ENCODE measurements around the gene TMEM203. TPM values are rescaled to one million over a fixed set of nuclear protein-coding genes. Genes with fewer than 3 reads are reported as not detected.

TMEM203 gene
- polyA plus RNA-seq, 1 donor = 33.1 TPM

DNA sequence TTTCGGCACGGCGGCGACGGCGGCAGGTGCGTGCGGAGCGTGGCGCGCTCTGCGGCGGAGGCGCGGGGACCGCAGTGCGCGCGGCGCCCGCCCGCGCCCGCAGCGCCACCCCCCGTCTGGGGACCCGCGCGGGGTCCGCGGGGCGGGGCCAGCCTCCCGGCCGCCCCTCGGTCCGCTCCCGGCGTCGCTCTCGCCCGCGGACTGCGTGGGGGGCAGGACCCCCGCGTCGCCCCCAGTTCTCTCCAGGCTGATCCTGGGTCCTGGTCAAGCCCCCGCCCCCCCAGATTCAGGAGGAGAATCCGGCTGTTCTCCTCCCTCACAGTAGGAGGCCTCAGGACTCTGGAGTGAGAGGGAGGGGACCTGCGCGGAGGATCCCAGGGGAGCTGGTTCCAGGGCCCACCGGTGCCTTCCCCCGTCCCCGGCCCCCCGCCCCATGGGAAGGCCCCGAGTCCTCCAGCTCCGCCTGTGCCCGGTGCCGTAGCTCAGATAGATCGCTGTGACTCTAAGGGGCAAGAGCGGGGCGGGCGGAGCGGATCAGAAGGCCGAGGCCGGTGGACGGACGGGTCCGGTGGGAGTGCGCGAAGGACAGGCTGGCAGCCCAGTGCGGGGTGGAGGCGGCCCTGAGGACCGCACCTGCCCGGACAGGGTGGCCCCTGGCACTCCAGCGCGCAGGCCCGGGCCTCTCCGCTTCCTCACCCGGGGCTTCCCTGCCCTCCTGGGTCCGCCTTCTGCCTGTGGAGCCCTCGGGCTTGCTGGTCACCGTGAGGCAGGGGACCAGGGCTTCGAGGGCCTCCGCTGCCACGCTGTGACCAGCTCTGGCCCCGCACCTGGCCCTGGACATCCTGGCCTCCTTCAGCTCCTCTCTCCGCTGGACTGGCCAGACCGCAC lies 17.0 kb upstream of the TMEM203 start, which contains the start of gene RNF208:
TSS of gene RNF208 (minus strand) at position 51 of the 888 bp plus-strand sequence. CDS start 1,028 bp downstream, outside the sequence.
- Histone ChIP-seq H3K4me1 (ENCODE audit: control insufficient read depth, insufficient read depth, low read length) (peaks cover 59% of the 10 kb centered on the region), H3K27ac (ENCODE audit: low read length) (peak within 1 kb of the TSS; percentile 79), H3K36me3 (ENCODE audit: control insufficient read depth, insufficient read depth, low read length) (no peaks in the 10 kb centered on the region), H3K4me3 (ENCODE audit: low read length) (peak within 1 kb of the TSS; percentile 76), H3K9me3 (ENCODE audit: control insufficient read depth, low read depth, low read length) (peaks cover 9% of the 10 kb centered on the region), H3K27me3 (ENCODE audit: control insufficient read depth, insufficient read depth, low read length) (no peaks in the 10 kb centered on the region)
- whole genome bisulfite sequencing (ENCODE audit: insufficient coverage, low lambda C conversion rate) = no CpG with 5 or more reads among the region's 88 CpGs
- DNase-seq = peak in 1 of 2 donors; percentile 60

GRCh38 chr9:137221506-137222111 lies 16.2 kb upstream of the TMEM203 start:
- no peaks in the 10 kb centered on the region for H3K36me3 ChIP-seq (ENCODE audit: control insufficient read depth, insufficient read depth, low read length)
- peaks cover 9% of the 10 kb centered on the region for H3K9me3 ChIP-seq (ENCODE audit: control insufficient read depth, low read depth, low read length)
- peak overlapping the region; percentile 47 for H3K4me3 ChIP-seq (ENCODE audit: low read length)
- DNase-seq = peak in 1 of 2 donors; percentile 27
- peaks cover 59% of the 10 kb centered on the region for H3K4me1 ChIP-seq (ENCODE audit: control insufficient read depth, insufficient read depth, low read length)
- no peaks in the 10 kb centered on the region for H3K27me3 ChIP-seq (ENCODE audit: control insufficient read depth, insufficient read depth, low read length)
- H3K27ac ChIP-seq (ENCODE audit: low read length) = no peak overlapping the region
- no CpG with 5 or more reads among the region's 61 CpGs for WGBS (ENCODE audit: insufficient coverage, low lambda C conversion rate)

DNA sequence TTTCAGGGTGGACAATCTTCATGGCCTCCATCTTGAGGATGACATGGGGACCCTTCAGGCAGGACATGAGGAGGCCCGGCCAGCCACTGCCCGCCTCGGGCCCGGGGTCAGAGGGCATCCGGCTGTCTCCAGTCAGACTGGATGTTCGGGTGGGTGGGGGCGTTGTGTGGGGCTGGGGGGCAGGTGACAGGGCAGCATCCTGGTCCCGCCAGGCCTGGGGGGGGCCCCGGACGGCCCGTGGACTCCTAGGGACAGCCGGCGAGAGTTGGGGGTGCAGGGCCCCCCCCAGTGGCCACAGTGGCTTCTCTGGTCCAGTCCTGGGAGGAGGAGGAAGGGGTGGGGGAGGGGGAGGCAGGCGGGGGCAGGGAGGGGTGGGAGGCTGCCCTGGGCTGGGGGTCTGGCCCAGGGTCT lies 15.7 kb upstream of the TMEM203 start:
- DNase-seq = no peak
- Histone ChIP-seq H3K9me3 (ENCODE audit: control insufficient read depth, low read depth, low read length) (peaks cover 9% of the 10 kb centered on the region), H3K36me3 (ENCODE audit: control insufficient read depth, insufficient read depth, low read length) (no peaks in the 10 kb centered on the region), H3K4me1 (ENCODE audit: control insufficient read depth, insufficient read depth, low read length) (peaks cover 54% of the 10 kb centered on the region), H3K27ac (ENCODE audit: low read length) (no peak overlapping the region), H3K27me3 (ENCODE audit: control insufficient read depth, insufficient read depth, low read length) (no peaks in the 10 kb centered on the region), H3K4me3 (ENCODE audit: low read length) (no peak overlapping the region)
- WGBS (ENCODE audit: insufficient coverage, low lambda C conversion rate) = no CpG with 5 or more reads among the region's 14 CpGs

DNA sequence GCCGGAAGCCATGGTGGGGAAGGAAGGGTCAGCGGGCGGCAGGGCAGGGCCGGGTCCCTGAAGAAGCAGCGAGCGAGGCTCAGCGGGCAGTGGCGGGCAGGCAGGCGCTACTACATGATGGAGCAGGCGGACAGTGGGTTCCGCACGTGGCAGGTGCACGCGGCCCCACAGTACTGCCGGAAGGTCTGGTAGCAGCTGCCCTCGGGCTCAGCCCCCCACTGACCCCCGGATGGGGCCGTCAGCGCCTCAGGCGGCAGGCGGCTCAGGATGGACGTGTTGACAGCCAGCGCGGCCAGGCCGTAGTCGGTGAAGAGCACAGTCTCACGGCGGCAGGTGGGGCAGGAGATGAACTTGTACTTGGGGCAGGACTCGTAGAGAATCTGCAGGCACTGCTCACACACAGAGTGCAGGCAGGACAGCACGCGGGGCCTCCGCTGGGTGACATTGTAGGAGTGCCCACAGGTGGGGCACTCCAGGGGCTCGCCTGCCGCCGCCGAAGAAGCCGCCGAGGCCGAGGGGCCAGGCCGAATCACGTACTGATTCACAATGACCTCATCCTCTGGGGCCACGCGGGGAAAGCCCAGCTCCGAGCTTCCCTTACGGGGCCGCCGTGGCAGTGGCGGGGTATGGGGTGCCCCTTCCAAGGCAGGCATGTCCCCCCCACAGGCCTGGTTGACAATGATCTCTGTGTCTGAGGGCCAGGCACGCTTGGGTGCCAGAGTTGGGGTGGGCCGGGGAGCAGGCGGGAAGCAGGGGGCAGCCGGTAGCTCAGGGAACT lies 15.1 kb upstream of the TMEM203 start:
- Histone ChIP-seq H3K4me1 (ENCODE audit: control insufficient read depth, insufficient read depth, low read length) (peaks cover 48% of the 10 kb centered on the region), H3K27ac (ENCODE audit: low read length) (no peak overlapping the region), H3K4me3 (ENCODE audit: low read length) (no peak overlapping the region), H3K9me3 (ENCODE audit: control insufficient read depth, low read depth, low read length) (peaks cover 9% of the 10 kb centered on the region), H3K27me3 (ENCODE audit: control insufficient read depth, insufficient read depth, low read length) (no peaks in the 10 kb centered on the region), H3K36me3 (ENCODE audit: control insufficient read depth, insufficient read depth, low read length) (peaks cover 5% of the 10 kb centered on the region)
- WGBS (ENCODE audit: insufficient coverage, low lambda C conversion rate) = no CpG with 5 or more reads among the region's 52 CpGs
- no peak for DNase-seq

DNA sequence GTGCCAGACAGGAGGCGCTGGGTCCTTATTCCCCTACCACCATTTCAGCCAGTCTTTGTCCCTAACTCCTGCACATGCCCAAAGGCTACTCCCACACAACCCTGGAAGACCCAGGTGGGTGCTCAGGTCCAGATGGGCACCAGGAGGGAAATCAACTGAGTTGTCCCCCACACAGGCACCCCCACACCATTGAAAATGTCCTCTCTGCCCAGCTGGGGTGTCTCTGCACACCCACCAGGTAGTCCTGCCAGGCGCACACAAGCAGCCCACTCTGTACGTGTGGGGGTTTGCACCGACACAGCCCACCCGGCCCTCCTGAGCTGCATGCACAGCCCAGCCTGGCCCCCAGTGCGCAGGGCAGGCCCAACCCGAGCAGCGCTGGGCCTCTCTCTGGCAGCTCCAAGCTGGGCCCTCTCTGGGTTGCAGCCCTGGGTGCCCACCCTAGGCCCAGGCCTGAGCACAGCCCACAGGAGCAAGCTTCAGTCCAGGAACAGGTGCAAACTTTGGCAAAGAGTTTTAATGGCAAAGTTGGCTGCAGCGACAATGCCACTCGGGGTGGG lies 14.4 kb upstream of the TMEM203 start:
- no peak overlapping the region for H3K4me3 ChIP-seq (ENCODE audit: low read length)
- peaks cover 41% of the 10 kb centered on the region for H3K4me1 ChIP-seq (ENCODE audit: control insufficient read depth, insufficient read depth, low read length)
- peaks cover 11% of the 10 kb centered on the region for H3K36me3 ChIP-seq (ENCODE audit: control insufficient read depth, insufficient read depth, low read length)
- H3K9me3 ChIP-seq (ENCODE audit: control insufficient read depth, low read depth, low read length) = peaks cover 9% of the 10 kb centered on the region
- WGBS (ENCODE audit: insufficient coverage, low lambda C conversion rate) = no CpG with 5 or more reads among the region's 10 CpGs
- no peak overlapping the region for H3K27ac ChIP-seq (ENCODE audit: low read length)
- H3K27me3 ChIP-seq (ENCODE audit: control insufficient read depth, insufficient read depth, low read length) = no peaks in the 10 kb centered on the region
- DNase-seq = no peak

DNA sequence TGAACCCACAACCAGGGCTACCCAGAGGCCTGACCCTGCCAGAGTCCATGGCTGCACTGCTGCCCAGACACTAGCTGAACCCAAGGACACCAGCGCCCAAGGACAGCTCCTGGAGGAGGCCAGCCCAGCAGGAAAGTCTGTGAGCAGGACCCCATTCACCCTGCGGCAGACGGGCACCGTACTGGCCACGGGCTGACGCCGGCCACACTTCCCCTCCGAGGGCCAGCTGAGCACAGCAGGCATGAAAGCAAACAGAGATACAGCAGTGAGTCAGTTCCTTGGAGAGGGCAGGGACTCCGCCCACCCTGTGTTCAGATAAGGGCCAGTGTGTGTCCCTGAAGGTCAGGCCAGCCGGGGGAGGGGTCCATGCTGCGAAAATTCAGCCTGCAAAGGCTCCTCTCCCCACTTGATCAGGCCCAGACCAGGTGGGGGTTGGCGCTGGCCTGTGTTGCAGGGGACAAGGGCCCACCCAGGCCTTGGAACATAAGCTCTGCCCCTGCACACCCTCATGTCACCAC lies 13.4 kb upstream of the TMEM203 start:
- H3K27ac ChIP-seq (ENCODE audit: low read length) = peak overlapping the region; percentile 66
- peaks cover 9% of the 10 kb centered on the region for H3K9me3 ChIP-seq (ENCODE audit: control insufficient read depth, low read depth, low read length)
- no peaks in the 10 kb centered on the region for H3K27me3 ChIP-seq (ENCODE audit: control insufficient read depth, insufficient read depth, low read length)
- WGBS (ENCODE audit: insufficient coverage, low lambda C conversion rate) = no CpG with 5 or more reads among the region's 12 CpGs
- DNase-seq = peak in 1 of 2 donors; percentile 71
- H3K36me3 ChIP-seq (ENCODE audit: control insufficient read depth, insufficient read depth, low read length) = peaks cover 13% of the 10 kb centered on the region
- H3K4me1 ChIP-seq (ENCODE audit: control insufficient read depth, insufficient read depth, low read length) = peaks cover 33% of the 10 kb centered on the region
- no peak overlapping the region for H3K4me3 ChIP-seq (ENCODE audit: low read length)

- Histone ChIP-seq H3K9me3 (ENCODE audit: control insufficient read depth, low read depth, low read length) (peaks cover 9% of the 10 kb centered on the region), H3K27me3 (ENCODE audit: control insufficient read depth, insufficient read depth, low read length) (no peaks in the 10 kb centered on the region), H3K27ac (ENCODE audit: low read length) (peak overlapping the region; percentile 66), H3K4me3 (ENCODE audit: low read length) (no peak overlapping the region), H3K4me1 (ENCODE audit: control insufficient read depth, insufficient read depth, low read length) (peaks cover 33% of the 10 kb centered on the region), H3K36me3 (ENCODE audit: control insufficient read depth, insufficient read depth, low read length) (peaks cover 13% of the 10 kb centered on the region)
- WGBS (ENCODE audit: insufficient coverage, low lambda C conversion rate) = no CpG with 5 or more reads among the region's 30 CpGs
- DNase-seq = no peak
Measured at GRCh38 chr9:137218212-137218753, 12.8 kb upstream of the TMEM203 start.

DNA sequence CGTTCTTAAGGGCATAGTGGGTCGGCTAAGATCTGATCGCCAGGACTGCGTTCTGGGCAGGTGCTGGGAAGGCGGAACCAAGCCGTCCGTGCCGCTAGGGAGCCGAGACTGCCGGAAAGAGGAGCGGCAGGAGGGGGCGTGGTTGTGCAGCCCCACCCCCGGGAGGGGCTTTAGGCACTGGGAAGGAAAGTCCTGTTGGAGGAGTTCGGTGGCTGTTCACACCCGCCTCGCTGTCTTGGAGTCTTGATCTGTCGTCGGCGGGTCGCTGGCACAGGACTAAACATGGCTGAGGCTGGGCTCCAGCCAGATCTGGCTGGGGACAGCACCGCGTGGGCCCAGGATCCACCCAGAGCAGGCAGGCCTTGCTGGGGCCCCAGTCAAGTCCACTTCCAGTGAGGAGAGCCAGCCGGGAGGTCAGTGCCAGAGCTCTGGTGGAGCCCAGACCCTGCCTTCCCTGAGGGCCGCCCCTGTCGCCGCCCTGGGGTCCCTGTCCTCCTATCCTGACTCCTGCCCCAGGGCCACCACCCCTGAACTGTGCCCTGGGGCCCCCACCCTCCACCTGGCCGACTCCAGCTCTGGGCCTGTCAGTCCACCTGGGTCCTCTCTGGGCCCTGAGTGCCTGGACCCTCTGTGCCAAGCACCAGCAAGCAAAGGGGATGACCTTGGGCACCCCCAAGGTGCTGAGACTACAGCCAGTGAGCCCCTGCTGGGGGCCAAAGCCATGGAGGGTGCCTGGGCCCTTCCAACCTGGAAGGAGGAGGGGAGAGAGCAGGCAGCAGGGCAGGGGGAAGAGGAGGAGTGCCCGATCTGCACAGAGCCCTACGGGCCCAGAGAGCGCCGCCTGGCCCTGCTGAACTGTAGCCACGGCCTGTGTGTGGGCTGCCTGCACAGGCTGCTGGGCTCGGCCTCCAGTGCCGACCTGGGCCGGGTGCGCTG lies 12.1 kb upstream of the TMEM203 start:
- DNase-seq = peak; percentile 78 to 88
- no peaks in the 10 kb centered on the region for H3K27me3 ChIP-seq (ENCODE audit: control insufficient read depth, insufficient read depth, low read length)
- H3K4me3 ChIP-seq (ENCODE audit: low read length) = peak overlapping the region; percentile 39
- peaks cover 9% of the 10 kb centered on the region for H3K9me3 ChIP-seq (ENCODE audit: control insufficient read depth, low read depth, low read length)
- peak overlapping the region; percentile 54 for H3K27ac ChIP-seq (ENCODE audit: low read length)
- H3K36me3 ChIP-seq (ENCODE audit: control insufficient read depth, insufficient read depth, low read length) = peaks cover 13% of the 10 kb centered on the region
- no CpG with 5 or more reads among the region's 36 CpGs for WGBS (ENCODE audit: insufficient coverage, low lambda C conversion rate)
- peaks cover 28% of the 10 kb centered on the region for H3K4me1 ChIP-seq (ENCODE audit: control insufficient read depth, insufficient read depth, low read length)
